ENCODE data around the gene PITX1.

The PITX1 gene

DNA sequence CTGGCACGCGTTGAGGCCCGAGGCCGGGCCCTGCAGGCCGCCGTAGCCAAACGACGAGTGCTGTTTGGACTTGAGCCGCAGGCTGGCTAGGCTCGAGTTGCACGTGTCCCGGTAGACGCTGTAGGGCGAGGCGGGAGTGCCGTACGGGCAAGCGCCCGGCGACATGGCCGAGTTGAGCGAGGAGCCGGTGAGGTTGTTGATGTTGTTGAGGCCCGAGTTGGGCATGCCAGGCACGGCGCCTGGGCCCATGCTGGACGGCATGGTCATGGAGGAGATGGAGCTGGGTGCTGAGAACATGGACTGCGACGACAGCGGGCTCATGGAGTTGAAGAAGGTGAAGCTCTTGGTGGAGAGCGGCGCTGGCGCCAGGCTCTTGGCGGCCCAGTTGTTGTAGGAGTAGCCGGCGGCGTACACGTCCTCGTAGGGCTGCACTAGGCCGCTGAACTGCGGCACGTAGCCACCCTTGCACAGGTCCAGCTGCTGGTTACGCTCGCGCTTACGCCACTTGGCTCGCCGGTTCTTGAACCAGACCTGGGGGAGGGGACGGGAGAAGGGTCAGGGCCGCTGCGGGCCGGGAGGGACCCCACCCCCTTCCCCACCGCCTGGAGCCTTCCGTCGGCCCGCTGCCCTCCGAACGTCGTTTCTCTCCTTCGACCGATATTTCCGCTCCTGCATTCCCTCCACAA is 5.1 kb downstream of the PITX1 start:
- H2BK12ac ChIP-seq (ENCODE audit: low read length in 2 of 2), result peak overlapping the region; percentile 28 to 49
- H3K4me2 ChIP-seq (ENCODE audit: low read length, poor library complexity, severe bottlenecking), result no peak overlapping the region
- H3K23ac ChIP-seq (ENCODE audit: low read length in 2 of 2), result peak overlapping the region in 1 of 2 experiments; percentile 23
- H3K27me3 ChIP-seq (ENCODE audit: control insufficient read depth in 1 of 2, insufficient read depth in 1 of 2, low read length in 2 of 2), result peaks cover 76 to 87% of the 10 kb centered on the region in 2 experiments
- H3K4ac ChIP-seq (ENCODE audit: low read depth in 1 of 2, low read length in 2 of 2), result peak overlapping the region; percentile 7 to 9
- H4K8ac ChIP-seq (ENCODE audit: low read length), result peak overlapping the region; percentile 75
- no peaks in the 10 kb centered on the region for H3K36me3 ChIP-seq (ENCODE audit: control insufficient read depth in 1 of 2, insufficient read depth in 2 of 2, low read depth in 1 of 2, low read length in 2 of 2)
- no peak overlapping the region for H3K9ac ChIP-seq (ENCODE audit: low read length)
- DNase-seq, result no peak
- H3K4me3 ChIP-seq (ENCODE audit: insufficient read depth in 1 of 2, low read depth in 1 of 2, low read length in 2 of 2), result peak overlapping the region in 1 of 2 experiments; percentile 29
- no peak overlapping the region for H2BK15ac ChIP-seq (ENCODE audit: low read depth, poor library complexity, severe bottlenecking)
- H3K14ac ChIP-seq (ENCODE audit: low read length in 2 of 2), result peak overlapping the region in 1 of 2 experiments; percentile 91
- H4K91ac ChIP-seq (ENCODE audit: low read length), result no peak overlapping the region
- 22% methylated on average over 58 of the region's 62 CpGs for WGBS
- no peak overlapping the region for H2BK120ac ChIP-seq (ENCODE audit: low read depth, low read length)
- no peak overlapping the region for H3K27ac ChIP-seq (ENCODE audit: low read length, poor library complexity, severe bottlenecking)
- no peak overlapping the region for H2AFZ ChIP-seq (ENCODE audit: low read depth, low read length)
- H3K79me1 ChIP-seq (replicated peaks; ENCODE audit: low read length, poor library complexity, severe bottlenecking), result no peaks in the 10 kb centered on the region
- no peak overlapping the region for H2BK5ac ChIP-seq (ENCODE audit: low read depth, low read length, poor library complexity, severe bottlenecking)
- H2AK5ac ChIP-seq (ENCODE audit: low read length, severe bottlenecking), result no peak overlapping the region
- peak overlapping the region in 1 of 2 experiments; percentile 76 for H3K18ac ChIP-seq (ENCODE audit: low read depth in 1 of 2, low read length in 2 of 2)
- H3K4me1 ChIP-seq (ENCODE audit: control insufficient read depth, insufficient read depth, low read depth, low read length), result peaks cover 25% of the 10 kb centered on the region
- H3K9me3 ChIP-seq (ENCODE audit: control insufficient read depth, low read length), result peaks cover 5% of the 10 kb centered on the region

DNA sequence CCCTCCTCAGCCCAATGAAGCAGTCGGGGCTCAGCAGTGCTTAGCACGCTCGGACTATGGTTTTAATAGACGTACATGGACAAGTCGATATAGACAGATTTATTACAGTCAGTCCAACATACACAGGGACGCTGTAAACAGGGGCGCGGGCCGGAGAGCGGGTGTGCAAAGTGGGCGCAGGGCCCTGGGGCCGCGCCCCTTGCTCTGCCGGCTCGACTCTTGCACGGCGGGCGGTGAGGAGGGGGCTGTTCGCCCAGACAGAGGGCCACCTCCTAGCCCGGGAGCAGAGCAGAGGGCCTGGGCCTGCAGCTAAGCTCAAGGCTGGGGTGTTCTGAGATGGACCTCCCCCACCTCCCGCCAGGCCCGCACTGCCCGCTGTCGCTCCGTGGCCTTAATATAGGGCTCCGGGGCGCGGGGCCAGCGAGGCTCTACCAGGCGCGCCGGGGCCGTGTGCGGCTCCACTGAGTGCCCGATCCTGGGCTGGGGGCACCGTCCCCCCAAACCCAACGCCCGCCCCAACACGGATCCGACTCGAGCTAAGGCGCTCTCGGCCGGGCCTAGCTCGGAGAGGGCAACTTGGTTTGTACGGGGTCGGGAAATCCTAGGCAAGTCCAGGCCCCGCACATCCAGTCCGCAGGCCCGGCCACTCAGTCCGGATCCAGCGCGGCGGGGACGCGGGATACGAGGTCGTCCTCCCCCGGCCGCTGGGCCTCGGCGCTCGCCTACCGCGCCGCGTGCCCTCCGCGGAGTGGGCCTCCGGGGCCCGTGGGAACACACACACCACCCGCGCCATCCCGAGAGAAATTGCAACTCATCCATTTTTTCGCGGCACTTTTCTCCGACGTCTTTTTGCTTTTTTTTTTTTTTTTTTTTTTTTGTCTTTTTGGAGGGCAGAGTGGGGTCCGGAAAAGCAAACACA is 6.1 kb downstream of the PITX1 start:
- 28% methylated on average over 65 of the region's 79 CpGs for WGBS
- peaks cover 16% of the 10 kb centered on the region for H3K4me1 ChIP-seq (ENCODE audit: control insufficient read depth, insufficient read depth, low read depth, low read length)
- H4K8ac ChIP-seq (ENCODE audit: low read length), result peak overlapping the region; percentile 54
- H3K27ac ChIP-seq (ENCODE audit: low read length, poor library complexity, severe bottlenecking), result no peak overlapping the region
- no peak overlapping the region for H2BK12ac ChIP-seq (ENCODE audit: low read length in 2 of 2)
- H2BK15ac ChIP-seq (ENCODE audit: low read depth, poor library complexity, severe bottlenecking), result peak overlapping the region; percentile 13
- no peak overlapping the region for H2BK5ac ChIP-seq (ENCODE audit: low read depth, low read length, poor library complexity, severe bottlenecking)
- no peak overlapping the region for H2AK5ac ChIP-seq (ENCODE audit: low read length, severe bottlenecking)
- no peaks in the 10 kb centered on the region for H3K36me3 ChIP-seq (ENCODE audit: control insufficient read depth in 1 of 2, insufficient read depth in 2 of 2, low read depth in 1 of 2, low read length in 2 of 2)
- H3K9me3 ChIP-seq (ENCODE audit: control insufficient read depth, low read length), result peaks cover 5% of the 10 kb centered on the region
- H3K23ac ChIP-seq (ENCODE audit: low read length in 2 of 2), result peak overlapping the region in 1 of 2 experiments; percentile 70
- H4K91ac ChIP-seq (ENCODE audit: low read length), result no peak overlapping the region
- H3K4me3 ChIP-seq (ENCODE audit: insufficient read depth in 1 of 2, low read depth in 1 of 2, low read length in 2 of 2), result no peak overlapping the region
- no peak overlapping the region for H3K14ac ChIP-seq (ENCODE audit: low read length in 2 of 2)
- no peak overlapping the region for H3K9ac ChIP-seq (ENCODE audit: low read length)
- no peak overlapping the region for H2AFZ ChIP-seq (ENCODE audit: low read depth, low read length)
- peak overlapping the region in 1 of 2 experiments; percentile 29 for H3K18ac ChIP-seq (ENCODE audit: low read depth in 1 of 2, low read length in 2 of 2)
- H3K4ac ChIP-seq (ENCODE audit: low read depth in 1 of 2, low read length in 2 of 2), result peak overlapping the region in 1 of 2 experiments; percentile 27
- H3K27me3 ChIP-seq (ENCODE audit: control insufficient read depth in 1 of 2, insufficient read depth in 1 of 2, low read length in 2 of 2), result peaks cover 70 to 84% of the 10 kb centered on the region in 2 experiments
- no peak for DNase-seq
- no peak overlapping the region for H3K4me2 ChIP-seq (ENCODE audit: low read length, poor library complexity, severe bottlenecking)
- H2BK120ac ChIP-seq (ENCODE audit: low read depth, low read length), result no peak overlapping the region
- H3K79me1 ChIP-seq (replicated peaks; ENCODE audit: low read length, poor library complexity, severe bottlenecking), result no peaks in the 10 kb centered on the region

DNA sequence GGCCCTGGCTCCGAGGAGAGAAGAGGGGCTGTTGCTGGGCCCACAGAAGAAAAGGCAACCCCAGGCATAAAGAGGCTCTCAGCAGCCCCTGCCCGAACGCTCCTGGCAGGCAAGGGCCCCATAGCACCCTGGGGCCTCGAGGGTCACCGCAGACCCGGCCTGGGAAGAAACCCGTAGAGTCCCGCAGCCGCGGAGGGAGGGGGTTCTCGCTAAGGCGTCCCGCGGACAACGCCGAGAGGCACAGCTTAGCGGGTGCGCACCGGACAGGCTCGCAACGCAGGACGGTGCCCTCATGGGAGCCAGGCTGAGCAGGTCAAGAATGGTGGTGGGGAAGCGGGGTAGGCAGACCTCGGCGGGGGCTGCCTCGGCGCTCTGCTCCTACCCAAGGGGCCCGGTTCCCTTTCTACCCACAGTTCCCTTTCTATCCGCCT is 6.7 kb downstream of the PITX1 start:
- Histone ChIP-seq H3K9ac (ENCODE audit: low read length) (no peak overlapping the region), H2BK120ac (ENCODE audit: low read depth, low read length) (no peak overlapping the region), H3K79me1 (replicated peaks; ENCODE audit: low read length, poor library complexity, severe bottlenecking) (no peaks in the 10 kb centered on the region), H2AK5ac (ENCODE audit: low read length, severe bottlenecking) (no peak overlapping the region), H3K27ac (ENCODE audit: low read length, poor library complexity, severe bottlenecking) (no peak overlapping the region), H3K36me3 (ENCODE audit: control insufficient read depth in 1 of 2, insufficient read depth in 2 of 2, low read depth in 1 of 2, low read length in 2 of 2) (no peaks in the 10 kb centered on the region), H4K8ac (ENCODE audit: low read length) (no peak overlapping the region), H3K27me3 (ENCODE audit: control insufficient read depth in 1 of 2, insufficient read depth in 1 of 2, low read length in 2 of 2) (peaks cover 63 to 85% of the 10 kb centered on the region in 2 experiments), H3K23ac (ENCODE audit: low read length in 2 of 2) (no peak overlapping the region), H3K4me3 (ENCODE audit: insufficient read depth in 1 of 2, low read depth in 1 of 2, low read length in 2 of 2) (no peak overlapping the region), H2AFZ (ENCODE audit: low read depth, low read length) (no peak overlapping the region), H3K4me2 (ENCODE audit: low read length, poor library complexity, severe bottlenecking) (no peak overlapping the region), H3K4ac (ENCODE audit: low read depth in 1 of 2, low read length in 2 of 2) (no peak overlapping the region), H3K18ac (ENCODE audit: low read depth in 1 of 2, low read length in 2 of 2) (peak overlapping the region in 1 of 2 experiments; percentile 55), H2BK15ac (ENCODE audit: low read depth, poor library complexity, severe bottlenecking) (no peak overlapping the region), H3K4me1 (ENCODE audit: control insufficient read depth, insufficient read depth, low read depth, low read length) (peaks cover 13% of the 10 kb centered on the region), H2BK12ac (ENCODE audit: low read length in 2 of 2) (peak overlapping the region in 1 of 2 experiments; percentile 7), H3K14ac (ENCODE audit: low read length in 2 of 2) (no peak overlapping the region), H2BK5ac (ENCODE audit: low read depth, low read length, poor library complexity, severe bottlenecking) (no peak overlapping the region), H3K9me3 (ENCODE audit: control insufficient read depth, low read length) (peaks cover 5% of the 10 kb centered on the region), H4K91ac (ENCODE audit: low read length) (no peak overlapping the region)
- DNase-seq, result no peak
- WGBS, result 16% methylated on average over 17 of the region's 29 CpGs
